AG09319 (cell line): ENCODE data around the gene GABBR2.
"Not testable (repeated sequence)": the region's sequence is repeated elsewhere in the genome, so short reads cannot be mapped to it uniquely, and the experiment has no call there.

Experiments used
- DNase-seq: peaks from one replicate; pipeline ENCODE4 v3.0.0-alpha.2; 2010; ENCODE audit warnings: low read depth; ENCODE audit errors: extremely low read depth
- CTCF ChIP-seq: IDR thresholded peaks from 2 replicates; pipeline ENCODE4 v1.5.1; 2011; ENCODE audit warnings: low read depth, mild to moderate bottlenecking, inconsistent platforms, low read length, moderate library complexity

The GABBR2 gene

GRCh38 chr9:98694943-98695342 lies 13.8 kb downstream of the GABBR2 start:
- DNase-seq = no peak
- no peak for TF ChIP-seq CTCF

GRCh38 chr9:98692392-98692791 lies 16.3 kb downstream of the GABBR2 start:
- TF ChIP-seq CTCF = no peak
- DNase-seq = no peak

GRCh38 chr9:98691890-98692289 lies 16.8 kb downstream of the GABBR2 start:
- no peak for DNase-seq
- TF ChIP-seq CTCF = no peak

- no peak for TF ChIP-seq CTCF
- no peak for DNase-seq
Observed at GRCh38 chr9:98690686-98691085, 18.0 kb downstream of the GABBR2 start.

- TF ChIP-seq CTCF = no peak
- DNase-seq = no peak
Observed at GRCh38 chr9:98688710-98689495, 19.8 kb downstream of the GABBR2 start.

GRCh38 chr9:98687911-98688310 lies 20.8 kb downstream of the GABBR2 start:
- TF ChIP-seq CTCF = no peak
- no peak for DNase-seq

- DNase-seq = no peak
- TF ChIP-seq CTCF = no peak
Observed at GRCh38 chr9:98686961-98687855, 21.5 kb downstream of the GABBR2 start.

- not testable (repeated sequence) for DNase-seq
Observed at GRCh38 chr9:98684816-98685215, 23.9 kb downstream of the GABBR2 start.
